NT2/D1 (cell line): ENCODE results near the gene ZNF580.

Experiments used
- YY1 ChIP-seq: IDR thresholded peaks from 2 replicates; pipeline ENCODE4 v1.6.1; 2011; ENCODE audit not compliant: insufficient read length, insufficient read depth
- ZNF274 ChIP-seq: IDR thresholded peaks from 2 replicates; pipeline ENCODE4 v1.6.1; 2011; ENCODE audit warnings: mild to moderate bottlenecking, low read depth, low read length

GRCh38 chr19:55598719-55599467 is 41.9 kb upstream of the ZNF580 start:
- TF ChIP-seq YY1 (no peak), ZNF274 (no peak)
